Neuronal stem cell (in vitro differentiated cells): Measurements from ENCODE around the gene HOXB9.

Source experiments
- DNase-seq: peaks from one replicate; pipeline ENCODE4 v3.0.0-alpha.2; 2013; ENCODE audit warnings: low spot score
- H2AFZ ChIP-seq: one replicate; pipeline ENCODE4 v1.6.1; 2013; ENCODE audit warnings: mild to moderate bottlenecking, low read length, inconsistent platforms
- H2AK5ac ChIP-seq: 2 replicates; pipeline ENCODE4 v1.6.1; 2013; ENCODE audit warnings: low read depth, mild to moderate bottlenecking, inconsistent platforms, low read length, moderate library complexity, mixed read lengths
- H2BK120ac ChIP-seq: 2 replicates; pipeline ENCODE4 v1.6.1; 2013; ENCODE audit warnings: low read depth, mild to moderate bottlenecking, inconsistent platforms, low read length, moderate library complexity, mixed read lengths
- H2BK12ac ChIP-seq: one replicate; pipeline ENCODE4 v1.6.1; 2013; ENCODE audit warnings: low read length, inconsistent platforms
- H2BK15ac ChIP-seq: 2 replicates; pipeline ENCODE4 v1.6.1; 2013; ENCODE audit warnings: mild to moderate bottlenecking, low read length, inconsistent platforms, mixed read lengths
- H2BK5ac ChIP-seq: one replicate; pipeline ENCODE4 v1.6.1; 2013; ENCODE audit warnings: inconsistent platforms, mild to moderate bottlenecking, low read length, moderate library complexity
- H3K14ac ChIP-seq: one replicate; pipeline ENCODE4 v1.6.1; 2013; ENCODE audit warnings: low read length, inconsistent platforms
- H3K18ac ChIP-seq: 2 replicates; pipeline ENCODE4 v1.6.1; 2013; ENCODE audit warnings: low read length, inconsistent platforms
- H3K23ac ChIP-seq: 2 replicates; pipeline ENCODE4 v1.6.1; 2013; ENCODE audit warnings: low read depth, mild to moderate bottlenecking, mixed read lengths, low read length, inconsistent platforms; ENCODE audit not compliant: poor library complexity
- H3K27ac ChIP-seq: replicated peaks from 3 replicates; pipeline ENCODE4 v1.5.1; 2013; ENCODE audit warnings: low read length, inconsistent platforms
- H3K27me3 ChIP-seq, 3 experiments: 2 replicates each; pipeline ENCODE4 v1.6.1; 2013; ENCODE audit warnings: low read length in 3 of 3, mild to moderate bottlenecking in 2 of 3, inconsistent platforms in 1 of 3, low read depth in 1 of 3, mixed read lengths in 1 of 3, moderate library complexity in 1 of 3; ENCODE audit not compliant: control insufficient read depth in 3 of 3, insufficient read depth in 3 of 3
- H3K36me3 ChIP-seq, 2 donors: replicated peaks in 1 of 2; 2 replicates each; pipeline ENCODE4 v1.6.1; 2013; ENCODE audit warnings: low read length in 2 of 2; ENCODE audit not compliant: control insufficient read depth in 2 of 2, insufficient read depth in 2 of 2
- H3K4ac ChIP-seq: 2 replicates; pipeline ENCODE4 v1.6.1; 2013; ENCODE audit warnings: inconsistent platforms, mild to moderate bottlenecking, low read length, moderate library complexity
- H3K4me1 ChIP-seq, 2 donors: 1 replicate in 1 of 2; 2 replicates in 1 of 2; pipeline ENCODE4 v1.6.1; 2013; ENCODE audit warnings: low read length in 2 of 2, low read depth in 1 of 2; ENCODE audit not compliant: control insufficient read depth in 2 of 2, insufficient read depth in 1 of 2
- H3K4me2 ChIP-seq: one replicate; pipeline ENCODE4 v1.6.1; 2013; ENCODE audit warnings: mild to moderate bottlenecking, low read length, inconsistent platforms; ENCODE audit not compliant: insufficient read depth, poor library complexity, severe bottlenecking
- H3K4me3 ChIP-seq, 2 donors: 2 replicates each; pipeline ENCODE4 v1.5.1; 2013; ENCODE audit warnings: low read length in 2 of 2, mild to moderate bottlenecking in 2 of 2, inconsistent platforms in 1 of 2, moderate library complexity in 1 of 2
- H3K79me1 ChIP-seq: one replicate; pipeline ENCODE4 v1.6.1; 2013; ENCODE audit warnings: low read depth, mild to moderate bottlenecking, inconsistent platforms, low read length, moderate library complexity
- H3K9ac ChIP-seq: one replicate; pipeline ENCODE4 v1.6.1; 2013; ENCODE audit warnings: mild to moderate bottlenecking, low read depth, low read length, inconsistent platforms; ENCODE audit not compliant: poor library complexity
- H3K9me3 ChIP-seq, 2 donors: replicated peaks in 1 of 2; 2 replicates each; pipeline versions ENCODE3 to v1.6.1; 2013; ENCODE audit warnings: low read length in 2 of 2, mild to moderate bottlenecking in 2 of 2, inconsistent platforms in 1 of 2, low read depth in 1 of 2, mixed read lengths in 1 of 2, moderate library complexity in 1 of 2; ENCODE audit not compliant: control insufficient read depth in 2 of 2, insufficient read depth in 1 of 2
- H4K8ac ChIP-seq: one replicate; pipeline ENCODE4 v1.6.1; 2013; ENCODE audit warnings: low read depth, mild to moderate bottlenecking, inconsistent platforms, low read length, moderate library complexity
- H4K91ac ChIP-seq: one replicate; pipeline ENCODE4 v1.6.1; 2013; ENCODE audit warnings: low read length, low read depth, mild to moderate bottlenecking, inconsistent platforms; ENCODE audit not compliant: poor library complexity
- WGBS, 2 donors: extraction: QIAGEN DNeasy Blood & Tissue Kit; methylation state at CpG; one replicate each; pipeline ENCODE4 v1.1.7; 2013; ENCODE audit warnings: missing lambda C conversion rate in 2 of 2, mixed read lengths in 1 of 2; ENCODE audit not compliant: insufficient read length in 2 of 2, insufficient replicate concordance in 1 of 2; ENCODE audit errors: extremely low coverage in 2 of 2; 5-methylcytosine and 5-hydroxymethylcytosine counted together

Gene HOXB9

DNA sequence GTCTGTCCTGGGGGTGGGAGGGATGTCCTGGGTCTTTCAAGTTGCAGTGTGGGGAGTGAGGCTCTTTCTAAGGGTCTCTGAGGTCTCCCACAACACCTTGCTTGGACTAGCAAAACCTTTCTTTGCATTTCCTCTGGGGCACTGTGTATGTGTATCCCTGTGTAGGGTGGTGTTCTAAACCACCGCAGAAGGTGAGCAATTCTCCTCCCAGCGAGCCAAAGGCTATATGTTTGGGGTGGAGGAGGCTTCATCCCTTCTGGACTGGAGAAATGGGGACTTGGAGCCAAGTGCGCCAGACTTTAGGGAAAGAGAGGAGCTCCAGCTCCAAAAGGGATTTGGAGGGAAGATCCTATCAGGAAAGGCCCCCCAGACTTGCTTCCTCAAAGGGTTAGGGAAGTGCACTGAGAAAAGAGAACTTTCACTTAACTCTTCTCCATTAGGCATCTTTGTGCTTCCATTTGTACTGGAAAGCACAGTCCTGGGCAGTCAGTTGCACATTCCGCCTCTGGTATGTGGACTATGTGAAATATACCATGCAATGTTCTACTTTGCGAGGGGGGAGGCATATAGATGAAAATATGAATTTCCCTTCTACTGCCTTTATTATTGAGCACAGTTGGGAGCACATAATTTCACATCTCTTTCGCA lies 18.9 kb upstream of the HOXB9 start:
- no peaks in the 10 kb centered on the region for H3K79me1 ChIP-seq
- H3K4me1 ChIP-seq = no peaks in the 10 kb centered on the region
- H2BK12ac ChIP-seq = no peak overlapping the region
- WGBS, 2 donors = no CpG with 5 or more reads among the region's 6 CpGs
- no peak overlapping the region for H3K18ac ChIP-seq
- H4K91ac ChIP-seq = no peak overlapping the region
- H3K27ac ChIP-seq = no peak overlapping the region
- H3K9ac ChIP-seq = no peak overlapping the region
- H3K14ac ChIP-seq = no peak overlapping the region
- no peak overlapping the region for H3K23ac ChIP-seq
- H3K27me3 ChIP-seq = peaks cover 53 to 96% (median 91%) of the 10 kb centered on the region in 3 experiments
- no peak overlapping the region for H2BK120ac ChIP-seq
- H3K9me3 ChIP-seq = peaks cover 2 to 3% of the 10 kb centered on the region in 2 donors
- H2BK5ac ChIP-seq = no peak overlapping the region
- H2AK5ac ChIP-seq = no peak overlapping the region
- no peak overlapping the region for H3K4ac ChIP-seq
- no peak overlapping the region for H3K4me2 ChIP-seq
- H4K8ac ChIP-seq = no peak overlapping the region
- H2AFZ ChIP-seq = no peak overlapping the region
- no peak overlapping the region for H3K4me3 ChIP-seq
- H3K36me3 ChIP-seq = no peaks in the 10 kb centered on the region
- H2BK15ac ChIP-seq = no peak overlapping the region
- DNase-seq = no peak

- Histone ChIP-seq H3K4me3 (no peak overlapping the region), H3K18ac (no peak overlapping the region), H2AK5ac (no peak overlapping the region), H2BK120ac (no peak overlapping the region), H4K91ac (no peak overlapping the region), H3K9ac (no peak overlapping the region), H3K27me3 (peaks cover 56 to 96% (median 96%) of the 10 kb centered on the region in 3 experiments), H3K9me3 (peaks cover 2 to 3% of the 10 kb centered on the region in 2 donors), H3K4ac (no peak overlapping the region), H3K36me3 (no peaks in the 10 kb centered on the region), H3K79me1 (no peaks in the 10 kb centered on the region), H2BK12ac (no peak overlapping the region), H2BK15ac (no peak overlapping the region), H3K4me2 (no peak overlapping the region), H4K8ac (no peak overlapping the region), H2AFZ (no peak overlapping the region), H3K23ac (no peak overlapping the region), H3K14ac (no peak overlapping the region), H2BK5ac (no peak overlapping the region), H3K27ac (no peak overlapping the region), H3K4me1 (no peaks in the 10 kb centered on the region)
- DNase-seq = no peak
- WGBS, 2 donors = no CpG with 5 or more reads among the region's 1 CpG
Measured at GRCh38 chr17:48644159-48644558, 18.0 kb upstream of the HOXB9 start.

GRCh38 chr17:48643697-48644012 lies 17.5 kb upstream of the HOXB9 start:
- Histone ChIP-seq H2BK120ac (no peak overlapping the region), H4K8ac (no peak overlapping the region)

DNA sequence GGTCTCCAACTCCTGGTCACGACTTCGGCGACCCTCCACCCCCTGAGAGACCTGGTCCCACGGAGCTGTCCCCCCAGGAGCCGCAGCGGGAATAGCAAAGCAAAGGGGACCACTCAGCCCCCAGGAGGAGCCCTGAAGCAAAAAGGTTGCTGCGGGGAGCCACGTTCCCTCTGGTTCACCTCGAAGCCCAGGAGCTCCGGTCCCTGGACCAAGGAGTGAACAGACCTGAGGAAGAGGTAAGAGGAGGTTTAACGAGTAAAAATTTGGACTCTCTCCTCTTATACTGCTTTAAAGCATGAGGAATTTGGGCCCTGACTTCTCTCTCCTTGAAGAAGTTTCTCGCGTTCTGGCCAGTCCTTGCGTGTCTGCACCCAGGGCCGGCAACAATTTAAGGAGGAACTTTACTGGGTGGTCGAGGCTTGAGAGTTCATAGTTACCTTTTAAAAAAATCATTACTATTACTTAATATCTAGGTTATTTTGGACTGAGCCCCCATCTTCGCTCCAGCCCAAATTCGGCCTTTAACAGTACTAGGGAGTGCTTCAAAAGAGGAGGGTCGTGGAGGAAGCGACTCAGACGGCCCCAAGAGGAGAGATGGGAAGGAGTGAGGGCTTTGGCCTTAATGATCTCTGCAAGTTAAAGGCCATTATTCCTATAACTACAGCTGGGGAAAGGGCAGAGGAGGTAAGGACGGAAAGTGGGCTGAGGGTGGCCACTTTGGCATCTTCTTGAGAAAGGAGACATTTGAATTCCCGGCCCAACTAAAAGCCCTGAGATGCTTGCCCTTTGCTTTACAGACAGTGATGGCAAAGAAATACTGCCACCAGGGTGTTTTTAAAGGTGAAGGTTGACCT lies 16.9 kb upstream of the HOXB9 start:
- Histone ChIP-seq H3K9me3 (peaks cover 2 to 3% of the 10 kb centered on the region in 2 donors), H3K4me2 (no peak overlapping the region), H3K18ac (no peak overlapping the region), H3K23ac (peak overlapping the region; percentile 44), H2AK5ac (no peak overlapping the region), H4K8ac (no peak overlapping the region), H2BK15ac (no peak overlapping the region), H3K27ac (no peak overlapping the region), H4K91ac (no peak overlapping the region), H3K79me1 (no peaks in the 10 kb centered on the region), H3K4me1 (no peaks in the 10 kb centered on the region), H2BK120ac (no peak overlapping the region), H3K9ac (no peak overlapping the region), H3K4me3 (no peak overlapping the region), H2BK5ac (no peak overlapping the region), H2BK12ac (no peak overlapping the region), H3K36me3 (no peaks in the 10 kb centered on the region), H3K14ac (no peak overlapping the region), H3K27me3 (peaks cover 61 to 100% (median 100%) of the 10 kb centered on the region in 3 experiments), H3K4ac (no peak overlapping the region), H2AFZ (no peak overlapping the region)
- DNase-seq = no peak
- WGBS, 2 donors = no CpG with 5 or more reads among the region's 23 CpGs

More at GRCh38 chr17:48643697-48644012, 17.5 kb upstream of the HOXB9 start:
- H2BK15ac ChIP-seq = no peak overlapping the region
- H3K4me1 ChIP-seq = no peaks in the 10 kb centered on the region
- no peak overlapping the region for H3K27ac ChIP-seq
- no peak overlapping the region for H3K4me2 ChIP-seq
- no peaks in the 10 kb centered on the region for H3K79me1 ChIP-seq
- H2AK5ac ChIP-seq = no peak overlapping the region
- DNase-seq = no peak
- no peaks in the 10 kb centered on the region for H3K36me3 ChIP-seq
- no peak overlapping the region for H3K14ac ChIP-seq
- no peak overlapping the region for H4K91ac ChIP-seq
- H2BK12ac ChIP-seq = no peak overlapping the region
- H3K4me3 ChIP-seq = no peak overlapping the region
- H3K9me3 ChIP-seq = peaks cover 2 to 3% of the 10 kb centered on the region in 2 donors
- no peak overlapping the region for H2AFZ ChIP-seq
- H3K18ac ChIP-seq = no peak overlapping the region
- no peak overlapping the region for H3K9ac ChIP-seq
- no peak overlapping the region for H2BK5ac ChIP-seq
- peaks cover 59 to 100% (median 100%) of the 10 kb centered on the region in 3 experiments for H3K27me3 ChIP-seq
- H3K4ac ChIP-seq = no peak overlapping the region
- H3K23ac ChIP-seq = no peak overlapping the region
